GM12878 (cell line): Measurements from ENCODE around the gene STX8. TPM values are rescaled to one million over a fixed set of nuclear protein-coding genes. Genes with fewer than 3 reads are reported as not detected.

ENCODE experiments used
- ATAC-seq: fragments of 200-7000 bp; cut with Tn5 transposase; 3 replicates; pipeline ENCODE4 v1.9.1; 2020; ENCODE audit warnings: mild to moderate bottlenecking, moderate library complexity
- BruUV-seq: library from RNA; stranded (reverse); fragments of 400-500 nt; replicated peaks from 2 replicates; lab custom pipeline; 2021; lab: Mats Ljungman, UMichigan
- CTCF ChIA-PET: fragments of 300-600 bp; sonication (Branson Sonifier 250); formaldehyde crosslinking; extraction: SDS; loops from one replicate; lab custom pipeline; 2021; ENCODE audit warnings: inconsistent platforms; lab: Yijun Ruan, JAX
- POLR2A ChIA-PET: fragments of 350-600 bp; formaldehyde crosslinking; extraction: SDS; loops from one replicate; lab custom pipeline; 2021; ENCODE audit warnings: inconsistent platforms; lab: Charles Lee
- RAD21 ChIA-PET: fragments of 300-600 bp; sonication (Branson Sonifier 250); formaldehyde crosslinking; loops from one replicate; lab custom pipeline; 2023; ENCODE audit warnings: antibody characterized with exemption; ENCODE audit not compliant: unreplicated experiment; lab: Charles Lee
- SMC1A ChIA-PET: fragments of 300-600 bp; sonication (Branson Sonifier 250); formaldehyde crosslinking; loops from one replicate; lab custom pipeline; 2023; ENCODE audit not compliant: unreplicated experiment, uncharacterized antibody; lab: Charles Lee
- DNase-seq: peaks from one replicate; pipeline ENCODE4 v3.0.0-alpha.2; 2011; ENCODE audit warnings: low read depth, low spot score
- FAIRE-seq: peaks from 3 replicates; lab custom pipeline; 2011; peaks lifted over from hg19 to GRCh38; lab: Jason Lieb, UNC
- H2AFZ ChIP-seq: 2 replicates; pipeline ENCODE4 v1.6.0; 2011; ENCODE audit warnings: low read depth, low read length, control low read depth; ENCODE audit not compliant: control insufficient read depth
- H3K27ac ChIP-seq: 2 replicates; pipeline ENCODE4 v1.5.1; 2011; ENCODE audit warnings: control low read depth; ENCODE audit not compliant: control insufficient read depth, insufficient read depth
- H3K27me3 ChIP-seq, 2 experiments: replicated peaks in 1 of 2; 2 replicates each; pipeline versions ENCODE4 v1.6.0 to v1.6.1; 2011; ENCODE audit warnings: low read length in 1 of 2; ENCODE audit not compliant: control insufficient read depth in 2 of 2, insufficient read depth in 2 of 2
- H3K36me3 ChIP-seq, 2 experiments: 2 replicates each; pipeline ENCODE4 v1.5.1; 2011; ENCODE audit warnings: low read length in 1 of 2; ENCODE audit not compliant: control insufficient read depth in 2 of 2, insufficient read depth in 2 of 2
- H3K4me1 ChIP-seq: 2 replicates; pipeline ENCODE4 v1.6.1; 2011; ENCODE audit warnings: mild to moderate bottlenecking, low read length, moderate library complexity, mixed read lengths; ENCODE audit not compliant: control insufficient read depth, insufficient read depth
- H3K4me2 ChIP-seq: 2 replicates; pipeline ENCODE4 v1.6.0; 2011; ENCODE audit warnings: control low read depth; ENCODE audit not compliant: control insufficient read depth, insufficient read depth
- H3K4me3 ChIP-seq: fragments of 200-600 bp; sonication (generic); 2 replicates; pipeline ENCODE4 v1.5.1; 2016
- H3K79me2 ChIP-seq: 2 replicates; pipeline ENCODE4 v1.6.0; 2011; ENCODE audit warnings: low read length; ENCODE audit not compliant: control insufficient read depth, insufficient read depth
- H3K9ac ChIP-seq: 2 replicates; pipeline ENCODE4 v1.8.0; 2011; ENCODE audit warnings: low read length, control low read depth, mixed read lengths; ENCODE audit not compliant: control insufficient read depth, insufficient read depth
- H3K9me3 ChIP-seq: replicated peaks from 3 replicates; pipeline ENCODE4 v1.5.1; 2011; ENCODE audit warnings: mild to moderate bottlenecking, low read length; ENCODE audit not compliant: control insufficient read depth, insufficient read depth
- H4K20me1 ChIP-seq: 2 replicates; pipeline ENCODE4 v1.6.0; 2011; ENCODE audit not compliant: control insufficient read depth, insufficient read depth
- FOS ChIP-seq: IDR thresholded peaks from 3 replicates; pipeline ENCODE4 v1.6.1; 2011; ENCODE audit warnings: borderline replicate concordance; ENCODE audit not compliant: insufficient read length; ENCODE audit errors: extremely low read depth
- LARP7 ChIP-seq: fragments of 450-650 bp; IDR thresholded peaks from 2 replicates; pipeline ENCODE4 v1.6.1; 2017; ENCODE audit warnings: mild to moderate bottlenecking
- MTA2 ChIP-seq: fragments of 450-650 bp; IDR thresholded peaks from 2 replicates; pipeline ENCODE4 v1.6.1; 2016; ENCODE audit warnings: low read depth, mild to moderate bottlenecking, moderate library complexity
- PAX8 ChIP-seq: fragments of 450-650 bp; IDR thresholded peaks from 2 replicates; pipeline ENCODE4 v1.6.1; 2017; ENCODE audit warnings: mild to moderate bottlenecking, moderate library complexity
- RBBP5 ChIP-seq: fragments of 200-600 bp; sonication (generic); conservative IDR thresholded peaks from 2 replicates; pipeline ENCODE4 v1.6.1; 2016
- SMARCA5 ChIP-seq: fragments of 450-650 bp; IDR thresholded peaks from 2 replicates; pipeline ENCODE4 v1.6.1; 2017; ENCODE audit warnings: mild to moderate bottlenecking
- ZNF622 ChIP-seq: fragments of 450-650 bp; IDR thresholded peaks from 2 replicates; pipeline ENCODE4 v1.6.1; 2017; ENCODE audit warnings: mild to moderate bottlenecking, inconsistent platforms
- WGBS: methylation state at CpG from one replicate; pipeline ENCODE4 v1.1.6; 2016; ENCODE audit warnings: low lambda C conversion rate; ENCODE audit not compliant: insufficient replicate concordance, insufficient coverage; ENCODE audit errors: missing lambda C conversion rate; 5-methylcytosine and 5-hydroxymethylcytosine counted together
- in situ Hi-C: fragments of 300-500 bp; cut with MboI; formaldehyde crosslinking; loops from 9 replicates; pipeline ENCODE4 v1.14.3; 2018; ENCODE audit warnings: mixed read lengths
- intact Hi-C: fragments of 100-400 bp; cut with micrococcal nuclease; formaldehyde crosslinking; loops from one replicate; pipeline ENCODE4 v1.14.2; 2022; ENCODE audit not compliant: unreplicated experiment
- polyA plus RNA-seq, 11 experiments: library from polyadenylated mRNA; depleted of rRNA in 4 of 11; unstranded in 6 of 11; stranded (reverse) in 5 of 11; fragments of >200 nt; fragmentation: Nextera tagmentation in 4 of 11; fragmentation: Illumina TruSeq in 1 of 11; extraction: Ambion mirVana in 4 of 11; extraction: Trizol in 1 of 11; gene quantifications; 1 replicate in 1 of 11; 2 replicates in 10 of 11; pipeline versions ENCODE4 v1.2.1 to v1.2.3, GENCODE V29; 2011 to 2016; ENCODE audit warnings: inconsistent platforms in 2 of 11, missing spikeins in 2 of 11, low read depth in 1 of 11
- total RNA-seq, 4 experiments: library from RNA; depleted of rRNA in 3 of 4; stranded (reverse); fragments of >200 nt in 3 of 4; fragmentation: Illumina TruSeq in 1 of 4; extraction: Trizol in 1 of 4; gene quantifications; 2 replicates each; pipeline versions ENCODE4 v1.2.1 to v1.2.3, GENCODE V29; 2013 to 2021
- TF ChIP-seq, protein P1 (sequence below): fragments of 450-650 bp; conservative IDR thresholded peaks from 2 replicates; pipeline ENCODE4 v1.6.1; 2017; ENCODE audit warnings: mild to moderate bottlenecking, moderate library complexity

Gene STX8
- total and polyA plus RNA-seq, 10 of the 15 experiments (the other 5 are each of a cell fraction or from before 2014, with no cell fraction given): 47.9 to 151 (median 72.9) TPM

GRCh38 chr17:9313346-9313745, 262.3 kb downstream of the STX8 start:
- intact Hi-C loops (no loop called here), in situ Hi-C loops (no loop called here)
- no peaks in the 10 kb centered on the region for H3K27me3 ChIP-seq
- ChIA-PET POLR2A (no interaction called here), RAD21 (interaction anchor here (0.6 kb wide), 1 partner anchor 678 kb away, joined by 3 read pairs; no protein-coding TSS in a partner anchor), SMC1A (interaction anchor here (1.0 kb wide), 1 partner anchor 21 kb away, joined by 3 read pairs; no protein-coding TSS in a partner anchor), CTCF (interaction anchor here (0.9 kb wide), 1 partner anchor 21 kb away, joined by 4 read pairs; no protein-coding TSS in a partner anchor)
- no peak for ATAC-seq
- no peak overlapping the region for H3K4me3 ChIP-seq
- no peaks in the 10 kb centered on the region for H3K79me2 ChIP-seq
- no peaks in the 10 kb centered on the region for H4K20me1 ChIP-seq
- no peak overlapping the region for H2AFZ ChIP-seq
- BruUV-seq: no TSS peak
- H3K4me2 ChIP-seq: no peak overlapping the region
- H3K27ac ChIP-seq: no peak overlapping the region
- 100% methylated on average over 4 of the region's 4 CpGs for WGBS
- FAIRE-seq: no peak
- H3K9me3 ChIP-seq: no peaks in the 10 kb centered on the region
- H3K4me1 ChIP-seq: no peaks in the 10 kb centered on the region
- H3K9ac ChIP-seq: no peak overlapping the region
- no peaks in the 10 kb centered on the region for H3K36me3 ChIP-seq
- DNase-seq: no peak
- TF ChIP-seq, protein P1, sequence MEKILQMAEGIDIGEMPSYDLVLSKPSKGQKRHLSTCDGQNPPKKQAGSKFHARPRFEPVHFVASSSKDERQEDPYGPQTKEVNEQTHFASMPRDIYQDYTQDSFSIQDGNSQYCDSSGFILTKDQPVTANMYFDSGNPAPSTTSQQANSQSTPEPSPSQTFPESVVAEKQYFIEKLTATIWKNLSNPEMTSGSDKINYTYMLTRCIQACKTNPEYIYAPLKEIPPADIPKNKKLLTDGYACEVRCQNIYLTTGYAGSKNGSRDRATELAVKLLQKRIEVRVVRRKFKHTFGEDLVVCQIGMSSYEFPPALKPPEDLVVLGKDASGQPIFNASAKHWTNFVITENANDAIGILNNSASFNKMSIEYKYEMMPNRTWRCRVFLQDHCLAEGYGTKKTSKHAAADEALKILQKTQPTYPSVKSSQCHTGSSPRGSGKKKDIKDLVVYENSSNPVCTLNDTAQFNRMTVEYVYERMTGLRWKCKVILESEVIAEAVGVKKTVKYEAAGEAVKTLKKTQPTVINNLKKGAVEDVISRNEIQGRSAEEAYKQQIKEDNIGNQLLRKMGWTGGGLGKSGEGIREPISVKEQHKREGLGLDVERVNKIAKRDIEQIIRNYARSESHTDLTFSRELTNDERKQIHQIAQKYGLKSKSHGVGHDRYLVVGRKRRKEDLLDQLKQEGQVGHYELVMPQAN: no peak
- TF ChIP-seq LARP7: no peak
- TF ChIP-seq PAX8: no peak
- TF ChIP-seq SMARCA5: no peak
- TF ChIP-seq RBBP5: no peak
- no peak for TF ChIP-seq ZNF622
- TF ChIP-seq FOS: no peak
- no peak for TF ChIP-seq MTA2
